ENCODE results near the gene IGF2BP2.
A peak's percentile ranks its signal among the peaks of the same experiment; 100 is the strongest.

IGF2BP2 gene

DNA sequence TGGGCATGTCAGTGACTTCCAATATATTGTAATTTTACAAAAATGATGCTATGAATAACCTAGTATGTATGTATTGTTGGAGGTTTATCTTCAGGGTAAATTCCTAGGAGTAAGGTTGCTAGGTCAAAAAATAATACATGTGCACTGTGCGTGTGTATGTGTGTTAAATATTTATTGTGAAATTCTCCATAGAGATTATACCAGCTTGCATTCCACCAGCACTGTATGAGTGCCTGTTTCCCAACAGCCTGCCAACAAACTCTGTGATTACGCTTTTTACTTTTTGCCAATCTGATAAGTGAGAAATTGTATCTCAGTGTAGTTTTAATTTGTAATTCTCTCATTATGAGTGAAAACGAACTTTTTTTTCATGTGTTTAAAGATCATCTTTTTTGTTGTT lies 12.6 kb upstream of the IGF2BP2 start:
- H3K9ac ChIP-seq (ENCODE audit: low read length): no peak overlapping the region

DNA sequence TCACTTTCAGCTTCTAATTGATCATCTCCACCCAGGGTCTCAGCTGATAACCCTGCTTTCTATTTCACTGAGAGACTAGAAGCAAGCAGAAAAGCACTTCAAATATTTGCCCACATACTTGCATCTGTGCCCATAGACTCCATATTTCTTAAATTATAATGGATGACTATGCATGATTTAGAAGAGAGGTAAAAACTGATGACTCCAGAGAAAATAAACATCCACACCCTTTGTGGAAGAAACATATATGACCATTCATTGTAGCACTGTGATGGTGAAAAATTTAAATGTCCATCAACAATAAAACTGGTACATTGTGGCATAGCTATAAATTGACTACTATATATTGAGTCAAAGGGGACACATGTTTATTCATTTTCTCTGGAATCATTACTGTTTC lies 7.1 kb upstream of the IGF2BP2 start:
- H3K79me2 ChIP-seq (ENCODE audit: low read length): no peaks in the 10 kb centered on the region
- no peaks in the 10 kb centered on the region for H3K4me1 ChIP-seq (ENCODE audit: low read length)
- H3K27ac ChIP-seq (ENCODE audit: low read length): no peak overlapping the region
- no peak overlapping the region for H3K4me2 ChIP-seq (ENCODE audit: low read depth, low read length)
- H2AFZ ChIP-seq (ENCODE audit: low read length): no peak overlapping the region
- H4K20me1 ChIP-seq (ENCODE audit: insufficient read depth, low read length): no peaks in the 10 kb centered on the region
- peak; percentile 3 for DNase-seq
- 0 out of 2 replicates have a peak, but pooled peaks cover 2% of the 10 kb centered on the region for H3F3A ChIP-seq (ENCODE audit: insufficient read depth, low read length)
- no peaks in the 10 kb centered on the region for H3K9me3 ChIP-seq (replicated peaks; ENCODE audit: insufficient read depth, low read length)
- H3K27me3 ChIP-seq (replicated peaks; ENCODE audit: insufficient read depth, low read length): no peaks in the 10 kb centered on the region
- H3K9ac ChIP-seq (ENCODE audit: low read length): no peak overlapping the region
- no peak for TF ChIP-seq EZH2phosphoT487 (IDR thresholded peaks at IDR 0.05; ENCODE audit: low read length)
- TF ChIP-seq, protein P1, sequence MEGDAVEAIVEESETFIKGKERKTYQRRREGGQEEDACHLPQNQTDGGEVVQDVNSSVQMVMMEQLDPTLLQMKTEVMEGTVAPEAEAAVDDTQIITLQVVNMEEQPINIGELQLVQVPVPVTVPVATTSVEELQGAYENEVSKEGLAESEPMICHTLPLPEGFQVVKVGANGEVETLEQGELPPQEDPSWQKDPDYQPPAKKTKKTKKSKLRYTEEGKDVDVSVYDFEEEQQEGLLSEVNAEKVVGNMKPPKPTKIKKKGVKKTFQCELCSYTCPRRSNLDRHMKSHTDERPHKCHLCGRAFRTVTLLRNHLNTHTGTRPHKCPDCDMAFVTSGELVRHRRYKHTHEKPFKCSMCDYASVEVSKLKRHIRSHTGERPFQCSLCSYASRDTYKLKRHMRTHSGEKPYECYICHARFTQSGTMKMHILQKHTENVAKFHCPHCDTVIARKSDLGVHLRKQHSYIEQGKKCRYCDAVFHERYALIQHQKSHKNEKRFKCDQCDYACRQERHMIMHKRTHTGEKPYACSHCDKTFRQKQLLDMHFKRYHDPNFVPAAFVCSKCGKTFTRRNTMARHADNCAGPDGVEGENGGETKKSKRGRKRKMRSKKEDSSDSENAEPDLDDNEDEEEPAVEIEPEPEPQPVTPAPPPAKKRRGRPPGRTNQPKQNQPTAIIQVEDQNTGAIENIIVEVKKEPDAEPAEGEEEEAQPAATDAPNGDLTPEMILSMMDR (IDR thresholded peaks at IDR 0.05; ENCODE audit: low read length): no peak
- no peak for TF ChIP-seq EZH2 (optimal IDR thresholded peaks at IDR 0.05; ENCODE audit: low read depth, low read length)
- H3K9me2 ChIP-seq (replicated peaks; ENCODE audit: insufficient read depth, low read length): no peaks in the 10 kb centered on the region
- no peaks in the 10 kb centered on the region for H3K36me3 ChIP-seq (replicated peaks; ENCODE audit: insufficient read depth, low read length)
- no peak overlapping the region for H3K4me3 ChIP-seq (ENCODE audit: low read length)

More for the DNA sequence above, 12.6 kb upstream of the IGF2BP2 start:
- H4K20me1 ChIP-seq (ENCODE audit: insufficient read depth, low read length): no peaks in the 10 kb centered on the region
- H3K27ac ChIP-seq (ENCODE audit: low read length): no peak overlapping the region
- no peaks in the 10 kb centered on the region for H3F3A ChIP-seq (ENCODE audit: insufficient read depth, low read length)
- no peak for DNase-seq
- no peaks in the 10 kb centered on the region for H3K4me1 ChIP-seq (ENCODE audit: low read length)
- TF ChIP-seq EZH2phosphoT487 (IDR thresholded peaks at IDR 0.05; ENCODE audit: low read length) (no peak), EZH2 (optimal IDR thresholded peaks at IDR 0.05; ENCODE audit: low read depth, low read length) (no peak)
- TF ChIP-seq, protein P1 (IDR thresholded peaks at IDR 0.05; ENCODE audit: low read length): no peak
- H3K36me3 ChIP-seq (replicated peaks; ENCODE audit: insufficient read depth, low read length): no peaks in the 10 kb centered on the region
- no peaks in the 10 kb centered on the region for H3K79me2 ChIP-seq (ENCODE audit: low read length)
- no peak overlapping the region for H2AFZ ChIP-seq (ENCODE audit: low read length)
- H3K27me3 ChIP-seq (replicated peaks; ENCODE audit: insufficient read depth, low read length): no peaks in the 10 kb centered on the region
- H3K9me2 ChIP-seq (replicated peaks; ENCODE audit: insufficient read depth, low read length): no peaks in the 10 kb centered on the region
- no peak overlapping the region for H3K4me3 ChIP-seq (ENCODE audit: low read length)
- no peak overlapping the region for H3K4me2 ChIP-seq (ENCODE audit: low read depth, low read length)
- H3K9me3 ChIP-seq (replicated peaks; ENCODE audit: insufficient read depth, low read length): no peaks in the 10 kb centered on the region

DNA sequence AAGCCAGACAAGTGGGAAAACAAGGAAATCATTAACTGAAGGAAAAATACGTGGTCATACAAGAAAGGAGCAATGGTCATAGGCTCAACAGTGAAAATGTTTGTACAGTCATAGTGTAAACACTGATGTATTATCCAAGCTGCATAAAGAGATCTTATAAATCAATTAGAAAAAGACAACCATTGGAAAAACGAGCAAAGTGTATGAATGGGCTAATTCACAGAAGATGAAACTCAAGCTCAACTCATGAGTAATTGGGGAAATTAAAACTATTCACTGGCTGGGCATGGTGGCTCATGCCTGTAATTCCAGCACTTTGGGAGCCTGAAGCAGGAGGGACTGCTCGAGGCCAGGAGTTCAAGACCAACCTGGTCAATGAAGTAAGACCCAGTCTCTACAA lies 6.4 kb upstream of the IGF2BP2 start:
- no peak overlapping the region for H3K4me2 ChIP-seq (ENCODE audit: low read depth, low read length)
- peaks cover under 1% of the 10 kb centered on the region; the same call in 1 of the 2 replicates for H3K79me2 ChIP-seq (ENCODE audit: low read length)
- no peaks in the 10 kb centered on the region for H4K20me1 ChIP-seq (ENCODE audit: insufficient read depth, low read length)
- no peaks in the 10 kb centered on the region for H3K36me3 ChIP-seq (replicated peaks; ENCODE audit: insufficient read depth, low read length)
- H3K9me2 ChIP-seq (replicated peaks; ENCODE audit: insufficient read depth, low read length): no peaks in the 10 kb centered on the region
- no peaks in the 10 kb centered on the region for H3K27me3 ChIP-seq (replicated peaks; ENCODE audit: insufficient read depth, low read length)
- no peak overlapping the region for H3K27ac ChIP-seq (ENCODE audit: low read length)
- DNase-seq: no peak
- H3F3A ChIP-seq (ENCODE audit: insufficient read depth, low read length): peaks cover 5% of the 10 kb centered on the region; the same call in 1 of the 2 replicates
- no peak overlapping the region for H2AFZ ChIP-seq (ENCODE audit: low read length)
- no peak for TF ChIP-seq EZH2phosphoT487 (IDR thresholded peaks at IDR 0.05; ENCODE audit: low read length)
- TF ChIP-seq, protein P1 (IDR thresholded peaks at IDR 0.05; ENCODE audit: low read length): no peak
- no peak for TF ChIP-seq EZH2 (optimal IDR thresholded peaks at IDR 0.05; ENCODE audit: low read depth, low read length)
- H3K4me3 ChIP-seq (ENCODE audit: low read length): no peak overlapping the region
- no peaks in the 10 kb centered on the region for H3K9me3 ChIP-seq (replicated peaks; ENCODE audit: insufficient read depth, low read length)
- no peaks in the 10 kb centered on the region for H3K4me1 ChIP-seq (ENCODE audit: low read length)
- H3K9ac ChIP-seq (ENCODE audit: low read length): no peak overlapping the region

Measured in MM.1S (cell line).